H1 (cell line): ENCODE results near the gene PTPRD. TPM values are rescaled to one million over a fixed set of nuclear protein-coding genes. Genes with fewer than 3 reads are reported as not detected.

ENCODE experiments used
- ASH2L ChIP-seq: fragments of 200-600, 300-600 bp; sonication (generic); IDR thresholded peaks from one replicate; pipeline ENCODE4 v1.7.1; 2017; ENCODE audit warnings: low read length
- CHD7 ChIP-seq: fragments of 300-600 bp; sonication (generic); IDR thresholded peaks from 2 replicates; pipeline ENCODE4 v1.7.1; 2012; ENCODE audit warnings: low read length, moderate library complexity, mild to moderate bottlenecking, inconsistent platforms; ENCODE audit not compliant: insufficient replicate concordance
- CREB1 ChIP-seq: IDR thresholded peaks from 2 replicates; pipeline ENCODE4 v1.6.1; 2012; ENCODE audit warnings: inconsistent platforms
- EZH2 ChIP-seq: fragments of 200-600 bp; sonication (generic); IDR thresholded peaks from 2 replicates; pipeline ENCODE4 v1.7.1; 2012; ENCODE audit warnings: low read depth, mild to moderate bottlenecking, moderate library complexity, low read length, inconsistent platforms; ENCODE audit not compliant: severe bottlenecking
- GTF2F1 ChIP-seq: IDR thresholded peaks from 2 replicates; pipeline ENCODE4 v1.6.1; 2012; ENCODE audit warnings: low read depth, low read length, improper control_type of control experiment, borderline replicate concordance
- MAFK ChIP-seq: IDR thresholded peaks from 2 replicates; pipeline ENCODE4 v1.6.1; 2012; ENCODE audit warnings: low read depth, mild to moderate bottlenecking, improper control_type of control experiment, low read length
- PHF8 ChIP-seq: fragments of 200-600 bp; sonication (generic); conservative IDR thresholded peaks from 2 replicates; pipeline ENCODE4 v1.7.1; 2012; ENCODE audit warnings: low read depth, mild to moderate bottlenecking, inconsistent platforms, low read length, moderate library complexity
- TCF12 ChIP-seq: IDR thresholded peaks from 2 replicates; pipeline ENCODE4 v1.6.1; 2011; ENCODE audit warnings: low read depth, mild to moderate bottlenecking, low read length
- polyA plus RNA-seq, 7 experiments: library from polyadenylated mRNA; depleted of rRNA in 3 of 7; stranded (reverse) in 5 of 7; unstranded in 2 of 7; fragments of >200 nt in 5 of 7; fragments of 200-250 nt in 2 of 7; gene quantifications; 1 replicate in 5 of 7; 2 replicates in 1 of 7; 4 replicates in 1 of 7; pipeline versions ENCODE4 v1.2.1 to v1.2.3, GENCODE V29; 2011 to 2013; ENCODE audit warnings: missing spikeins in 2 of 7, mixed read lengths in 2 of 7
- total RNA-seq: library from RNA; stranded (reverse); fragmentation: NEBNext Ultra II Directional; extraction: Animal tissue kit (Norgen Biotek cat#: 25700); gene quantifications from 2 replicates; pipeline ENCODE4 v1.2.1, GENCODE V29; 2021

The PTPRD gene
- total and polyA plus RNA-seq, 2 of the 8 experiments (the other 6 are each of a cell fraction or from before 2014, with no cell fraction given): 17.2 to 77.0 TPM

DNA sequence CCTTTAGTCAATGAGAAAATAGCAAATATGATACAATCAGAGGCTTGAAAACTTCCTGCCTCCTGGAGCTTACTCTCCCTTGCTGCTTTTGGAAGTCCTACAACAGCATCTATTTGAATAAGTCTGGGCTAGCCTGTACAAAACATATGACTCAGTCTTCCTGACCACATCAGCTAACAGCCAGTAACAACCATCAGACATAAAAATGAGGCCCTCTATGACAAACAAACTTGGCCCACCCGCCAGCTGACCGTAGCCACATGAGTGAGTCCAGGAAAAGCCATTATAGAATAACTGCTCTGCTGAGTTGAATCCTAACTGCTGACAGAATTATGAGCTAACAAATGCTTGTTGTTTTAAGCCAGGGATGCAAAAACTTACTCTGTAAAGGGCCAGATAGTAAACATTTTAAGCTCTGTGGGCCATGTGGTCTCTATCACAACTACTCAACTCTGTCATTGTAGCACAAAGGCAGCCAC, 347.6 kb downstream of the PTPRD start (continued):
- TF ChIP-seq PHF8 (no peak), EZH2 (no peak), CREB1 (no peak), CHD7 (no peak), ASH2L (no peak), MAFK (no peak), TCF12 (no peak), GTF2F1 (no peak)
